Nephron progenitor cell (in vitro differentiated cells): ENCODE measurements around the gene PRKCE.

ENCODE experiments used
- DNase-seq: peaks from one replicate; pipeline ENCODE4 v3.0.0; 2021
- H3K27ac Mint-ChIP-seq: 2 replicates; pipeline ENCODE4 v1.8.0; 2021; ENCODE audit warnings: mild to moderate bottlenecking, moderate library complexity, mixed read lengths
- H3K27me3 Mint-ChIP-seq: 2 replicates; pipeline ENCODE4 v1.8.0; 2021; ENCODE audit warnings: mild to moderate bottlenecking, low read depth, mixed read lengths; ENCODE audit not compliant: poor library complexity
- H3K36me3 Mint-ChIP-seq: 2 replicates; pipeline ENCODE4 v1.8.0; 2021; ENCODE audit warnings: low read depth, mixed read lengths
- H3K4me1 Mint-ChIP-seq: 2 replicates; pipeline ENCODE4 v1.8.0; 2021; ENCODE audit warnings: mixed read lengths
- H3K4me3 Mint-ChIP-seq: 2 replicates; pipeline ENCODE4 v1.8.0; 2021; ENCODE audit warnings: mild to moderate bottlenecking, moderate library complexity, mixed read lengths
- H3K9me3 Mint-ChIP-seq: 2 replicates; pipeline ENCODE4 v1.8.0; 2021; ENCODE audit warnings: mild to moderate bottlenecking, moderate library complexity, mixed read lengths
- TF ChIP-seq, protein P1 (sequence below): fragments of 200-600 bp; sonication (generic); IDR thresholded peaks from 2 replicates; pipeline ENCODE4 v1.5.0; 2021; ENCODE audit warnings: antibody characterized with exemption

Gene PRKCE

DNA sequence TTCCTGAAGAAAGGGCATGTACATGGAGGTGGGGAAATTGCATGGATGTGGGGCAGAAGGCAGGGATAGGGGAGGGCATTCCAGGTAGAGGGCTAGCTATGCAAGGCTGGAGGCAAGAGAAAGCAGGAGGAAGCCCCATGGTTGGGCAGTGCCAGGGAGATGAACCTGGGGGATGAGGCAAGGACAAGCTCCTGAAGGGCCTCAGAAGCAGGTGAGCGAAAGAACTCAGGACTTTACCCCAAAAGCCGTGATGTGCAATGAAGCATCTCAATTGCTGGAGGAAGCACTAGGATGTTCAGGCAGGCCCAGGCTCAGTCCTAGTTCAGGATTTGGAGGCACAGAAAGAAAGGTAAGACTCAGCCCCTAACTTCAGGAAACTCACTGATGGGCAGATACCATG lies 528.7 kb downstream of the PRKCE start:
- Mint-ChIP-seq H3K9me3 (no peaks in the 10 kb centered on the region), H3K27me3 (peaks cover 12% of the 10 kb centered on the region), H3K4me3 (no peak overlapping the region), H3K27ac (no peak overlapping the region), H3K36me3 (no peaks in the 10 kb centered on the region), H3K4me1 (peaks cover 17% of the 10 kb centered on the region)
- TF ChIP-seq, protein P1, sequence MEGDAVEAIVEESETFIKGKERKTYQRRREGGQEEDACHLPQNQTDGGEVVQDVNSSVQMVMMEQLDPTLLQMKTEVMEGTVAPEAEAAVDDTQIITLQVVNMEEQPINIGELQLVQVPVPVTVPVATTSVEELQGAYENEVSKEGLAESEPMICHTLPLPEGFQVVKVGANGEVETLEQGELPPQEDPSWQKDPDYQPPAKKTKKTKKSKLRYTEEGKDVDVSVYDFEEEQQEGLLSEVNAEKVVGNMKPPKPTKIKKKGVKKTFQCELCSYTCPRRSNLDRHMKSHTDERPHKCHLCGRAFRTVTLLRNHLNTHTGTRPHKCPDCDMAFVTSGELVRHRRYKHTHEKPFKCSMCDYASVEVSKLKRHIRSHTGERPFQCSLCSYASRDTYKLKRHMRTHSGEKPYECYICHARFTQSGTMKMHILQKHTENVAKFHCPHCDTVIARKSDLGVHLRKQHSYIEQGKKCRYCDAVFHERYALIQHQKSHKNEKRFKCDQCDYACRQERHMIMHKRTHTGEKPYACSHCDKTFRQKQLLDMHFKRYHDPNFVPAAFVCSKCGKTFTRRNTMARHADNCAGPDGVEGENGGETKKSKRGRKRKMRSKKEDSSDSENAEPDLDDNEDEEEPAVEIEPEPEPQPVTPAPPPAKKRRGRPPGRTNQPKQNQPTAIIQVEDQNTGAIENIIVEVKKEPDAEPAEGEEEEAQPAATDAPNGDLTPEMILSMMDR = no peak
- DNase-seq = no peak

DNA sequence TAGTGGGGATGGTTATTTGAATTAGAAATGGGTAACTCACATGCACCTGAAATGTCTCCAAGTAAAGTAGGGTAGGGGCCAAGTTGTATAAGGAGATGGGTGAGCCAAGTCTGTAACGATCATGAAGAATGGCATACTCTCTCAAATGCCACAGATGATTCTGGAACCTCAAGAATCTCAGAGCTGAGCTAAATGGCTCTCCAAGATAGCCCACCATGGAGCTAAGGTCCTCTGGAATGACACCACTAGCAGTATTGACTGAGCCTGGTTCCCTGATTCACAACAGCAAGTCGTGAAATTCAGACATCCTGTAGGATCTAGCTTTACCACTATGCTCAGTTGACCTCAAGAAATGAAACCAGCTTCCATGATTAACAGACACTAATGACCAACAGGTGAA lies 529.8 kb downstream of the PRKCE start:
- TF ChIP-seq, protein P1 = no peak
- no peak for DNase-seq
- no peaks in the 10 kb centered on the region for H3K36me3 Mint-ChIP-seq
- no peak overlapping the region for H3K4me3 Mint-ChIP-seq
- peaks cover 12% of the 10 kb centered on the region for H3K27me3 Mint-ChIP-seq
- H3K4me1 Mint-ChIP-seq = peaks cover 17% of the 10 kb centered on the region
- no peak overlapping the region for H3K27ac Mint-ChIP-seq
- H3K9me3 Mint-ChIP-seq = no peaks in the 10 kb centered on the region

DNA sequence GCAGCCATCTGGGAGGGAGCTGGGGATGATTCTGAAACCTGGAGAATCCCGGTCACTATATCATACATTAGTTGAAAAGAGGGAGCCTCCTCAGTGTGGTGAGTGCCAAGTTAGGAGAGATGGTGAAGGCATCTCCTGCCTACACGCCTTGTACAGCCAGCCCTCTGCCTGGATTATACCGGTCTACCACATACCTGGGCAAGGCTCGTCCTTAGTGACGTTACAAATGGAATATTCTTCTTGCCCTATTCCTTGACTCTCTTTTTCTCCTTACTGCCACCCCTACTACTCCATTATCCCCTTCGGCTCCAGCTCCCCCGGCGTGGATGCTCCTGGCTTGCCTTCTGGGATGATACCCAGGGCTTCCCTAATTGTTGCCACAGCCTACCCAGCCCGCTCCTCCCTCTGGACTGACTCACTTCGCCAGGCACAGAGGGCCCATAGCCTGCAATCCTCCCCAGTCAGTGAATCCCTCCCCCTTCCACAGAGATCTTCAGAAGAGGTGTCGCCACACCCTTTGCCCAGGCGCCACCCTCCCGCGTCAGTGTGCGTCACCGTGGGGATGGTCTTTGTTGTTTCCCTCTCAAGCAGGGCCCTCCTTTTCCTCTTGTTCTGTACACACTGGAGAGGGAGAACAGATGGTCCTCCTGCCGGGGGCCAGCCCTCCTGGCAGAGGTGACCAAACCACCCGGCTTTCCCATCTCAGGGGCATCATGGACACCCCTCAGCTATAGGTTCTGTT lies 530.5 kb downstream of the PRKCE start:
- Mint-ChIP-seq H3K27ac (no peak overlapping the region), H3K4me3 (no peak overlapping the region)
- TF ChIP-seq, protein P1 = no peak

DNA sequence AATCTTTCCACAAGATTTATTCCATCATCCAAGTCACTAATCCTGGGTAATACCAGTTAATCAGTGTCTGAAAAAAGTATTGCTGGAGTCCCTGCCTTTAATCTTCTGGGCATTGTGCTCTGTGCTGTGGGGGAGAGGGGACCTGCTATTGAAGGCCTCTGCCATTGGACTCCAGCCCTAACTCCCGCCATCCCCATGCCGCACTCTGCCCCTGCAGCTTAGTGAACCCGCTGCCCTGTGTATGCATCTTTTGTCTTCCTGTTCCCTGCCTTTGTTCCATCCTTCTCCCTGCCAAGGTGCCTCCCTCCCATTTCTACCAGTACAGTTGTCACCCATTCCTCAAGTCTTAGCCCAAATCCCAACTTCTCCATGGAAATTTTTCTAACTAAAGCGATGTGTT lies 532.0 kb downstream of the PRKCE start:
- no peak overlapping the region for H3K4me3 Mint-ChIP-seq
- DNase-seq = no peak
- peaks cover 16% of the 10 kb centered on the region for H3K4me1 Mint-ChIP-seq
- no peaks in the 10 kb centered on the region for H3K36me3 Mint-ChIP-seq
- no peak overlapping the region for H3K27ac Mint-ChIP-seq
- no peaks in the 10 kb centered on the region for H3K9me3 Mint-ChIP-seq
- TF ChIP-seq, protein P1 = no peak
- H3K27me3 Mint-ChIP-seq = peaks cover 12% of the 10 kb centered on the region

More for the DNA sequence above, 530.5 kb downstream of the PRKCE start:
- DNase-seq = no peak
- no peaks in the 10 kb centered on the region for H3K36me3 Mint-ChIP-seq
- peaks cover 12% of the 10 kb centered on the region for H3K27me3 Mint-ChIP-seq
- no peaks in the 10 kb centered on the region for H3K9me3 Mint-ChIP-seq
- peaks cover 17% of the 10 kb centered on the region for H3K4me1 Mint-ChIP-seq

DNA sequence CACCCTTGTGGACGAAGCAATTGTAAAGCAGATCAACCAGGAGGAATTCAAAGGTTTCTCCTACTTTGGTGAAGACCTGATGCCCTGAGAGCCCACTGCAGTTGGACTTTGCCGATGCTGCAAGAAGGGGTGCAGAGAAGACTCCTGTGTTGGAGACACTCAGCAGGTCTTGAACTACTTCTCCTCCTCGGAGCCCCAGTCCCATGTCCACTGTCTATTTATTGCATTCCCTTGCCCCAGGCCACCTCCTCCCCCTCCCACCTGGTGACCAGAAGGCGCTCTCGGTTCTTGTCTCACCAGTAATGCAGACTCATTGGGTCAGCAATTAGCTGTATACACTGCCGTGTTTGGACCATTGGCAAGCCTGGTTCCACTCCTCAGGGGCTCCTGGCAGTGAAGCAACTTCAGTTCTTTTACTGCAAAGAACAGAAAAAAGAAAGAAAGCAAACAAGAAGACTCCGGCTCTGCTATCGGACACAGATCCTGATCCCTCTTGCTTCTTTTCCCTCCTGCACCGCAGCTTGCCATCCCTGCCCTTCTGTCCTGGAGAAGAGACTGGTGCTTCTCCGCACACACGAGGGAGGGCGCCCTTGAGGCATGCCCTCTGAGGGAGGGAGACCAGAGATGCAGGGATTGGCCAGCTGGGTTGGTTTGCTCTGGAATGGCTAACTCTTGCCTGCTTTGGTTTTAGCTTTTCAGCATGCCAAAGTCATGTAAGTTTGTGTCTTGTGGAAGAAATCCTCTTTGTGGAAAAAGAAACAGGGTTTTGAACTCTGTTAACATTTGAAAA lies 533.5 kb downstream of the PRKCE start:
- H3K4me3 Mint-ChIP-seq = no peak overlapping the region
- H3K36me3 Mint-ChIP-seq = no peaks in the 10 kb centered on the region
- peaks cover under 1% of the 10 kb centered on the region for H3K4me1 Mint-ChIP-seq
- TF ChIP-seq, protein P1 = no peak
- peaks cover 12% of the 10 kb centered on the region for H3K27me3 Mint-ChIP-seq
- DNase-seq = no peak
- H3K9me3 Mint-ChIP-seq = no peaks in the 10 kb centered on the region
- H3K27ac Mint-ChIP-seq = no peak overlapping the region
